ENCODE results near the gene CNTNAP5. TPM values are rescaled to one million over a fixed set of nuclear protein-coding genes. Genes with fewer than 3 reads are reported as not detected.

Gene CNTNAP5
- total RNA-seq (not detected in 2 replicates), polyA plus RNA-seq (not detected in 2 replicates), polyA minus RNA-seq (not detected in 2 replicates)
- total RNA-seq (2013): not detected

- Histone ChIP-seq H3K27me3 (replicated peaks in 1 of 4; ENCODE audit: control extremely low read depth in 1 of 4, control insufficient read depth in 3 of 4, insufficient read depth in 4 of 4, low read length in 3 of 4) (peaks cover 0 to 24% (median 5%) of the 10 kb centered on the region in 4 experiments), H3K9me3 (ENCODE audit: control extremely low read depth in 1 of 3, control insufficient read depth in 2 of 3, insufficient read depth in 1 of 3, low read length in 2 of 3) (peaks cover 0 to 17% (median 0%) of the 10 kb centered on the region in 3 donors), H3K36me3 (replicated peaks in 1 of 2; ENCODE audit: control extremely low read depth in 1 of 2, control insufficient read depth in 1 of 2, extremely low read depth in 1 of 2, insufficient read depth in 2 of 2, low read length in 1 of 2) (no peaks in the 10 kb centered on the region), H3K4me1 (ENCODE audit: control insufficient read depth in 2 of 2, insufficient read depth in 2 of 2, low read length in 2 of 2) (no peaks in the 10 kb centered on the region), H2AFZ (ENCODE audit: insufficient read depth, low read depth, low read length, poor library complexity, severe bottlenecking) (no peak within 1 kb of the TSS), H3K79me2 (ENCODE audit: control insufficient read depth, insufficient read depth, low read length) (no peaks in the 10 kb centered on the region), H3K4me3 (ENCODE audit: control extremely low read depth in 1 of 5, extremely low read depth in 1 of 5, insufficient read depth in 1 of 5, low read depth in 2 of 5, low read length in 4 of 5) (no peak within 1 kb of the TSS), H3K27ac (ENCODE audit: low read length in 2 of 2) (no peak within 1 kb of the TSS), H3K4me2 (replicated peaks; ENCODE audit: low read depth, low read length, poor library complexity, severe bottlenecking) (no peak within 1 kb of the TSS), H4K20me1 (ENCODE audit: control insufficient read depth, insufficient read depth, low read length, poor library complexity, severe bottlenecking) (no peaks in the 10 kb centered on the region), H3K9ac (ENCODE audit: low read length) (no peak within 1 kb of the TSS)
- no peaks in the 10 kb centered on the region for H3K9me3 Mint-ChIP-seq (ENCODE audit: insufficient read depth)
- H3K4me1 Mint-ChIP-seq: no peaks in the 10 kb centered on the region
- H3K27ac Mint-ChIP-seq: no peak within 1 kb of the TSS
- peaks cover 34% of the 10 kb centered on the region for H3K27me3 Mint-ChIP-seq
- ChIA-PET POLR2A (no interaction called here), CTCF (interaction anchor here (1.5 kb wide), 1 partner anchor 17 kb away, joined by 3 read pairs; no protein-coding TSS in a partner anchor)
- no peak for ATAC-seq (ENCODE audit: low read depth)
- H3K4me3 Mint-ChIP-seq: no peak within 1 kb of the TSS
- intact Hi-C loops (cut with micrococcal nuclease): no loop called here
- TF ChIP-seq EZH2 (IDR thresholded peaks at IDR 0.05; ENCODE audit: borderline replicate concordance, insufficient read depth, low read depth, low read length, poor library complexity, severe bottlenecking): no peak
- TF ChIP-seq CTCF (IDR thresholded peaks at IDR 0.05): no peak
- no peak for DNase-seq
- 10% methylated on average over 37 of the region's 37 CpGs for WGBS (ENCODE audit: insufficient coverage)
Observed at GRCh38 chr2:124025171-124025580, at the start of gene CNTNAP5. CNTNAP5 (plus strand) TSS chr2:124025287; CDS start chr2:124025651, 364 bp downstream.

- Mint-ChIP-seq H3K27ac (no peak overlapping the region), H3K4me3 (no peak overlapping the region), H3K9me3 (ENCODE audit: insufficient read depth) (peaks cover under 1% of the 10 kb centered on the region), H3K4me1 (peaks cover 10% of the 10 kb centered on the region), H3K27me3 (no peaks in the 10 kb centered on the region)
- H2AFZ ChIP-seq (ENCODE audit: insufficient read depth, low read depth, low read length, poor library complexity, severe bottlenecking): no peak overlapping the region
- H3K36me3 ChIP-seq (replicated peaks in 1 of 2; ENCODE audit: control extremely low read depth in 1 of 2, control insufficient read depth in 1 of 2, extremely low read depth in 1 of 2, insufficient read depth in 2 of 2, low read length in 1 of 2): no peaks in the 10 kb centered on the region
- H4K20me1 ChIP-seq (ENCODE audit: control insufficient read depth, insufficient read depth, low read length, poor library complexity, severe bottlenecking): no peaks in the 10 kb centered on the region
- peaks cover 2 to 9% (median 4%) of the 10 kb centered on the region in 3 donors for H3K9me3 ChIP-seq (ENCODE audit: control extremely low read depth in 1 of 3, control insufficient read depth in 2 of 3, insufficient read depth in 1 of 3, low read length in 2 of 3)
- no peak overlapping the region for H3K4me2 ChIP-seq (replicated peaks; ENCODE audit: low read depth, low read length, poor library complexity, severe bottlenecking)
- intact Hi-C loops (cut with micrococcal nuclease): no loop called here
- no peak for ATAC-seq (ENCODE audit: low read depth)
- TF ChIP-seq CTCF (IDR thresholded peaks at IDR 0.05) (no peak), EZH2 (IDR thresholded peaks at IDR 0.05; ENCODE audit: borderline replicate concordance, insufficient read depth, low read depth, low read length, poor library complexity, severe bottlenecking) (no peak)
- H3K4me3 ChIP-seq (ENCODE audit: control extremely low read depth in 1 of 5, extremely low read depth in 1 of 5, insufficient read depth in 1 of 5, low read depth in 2 of 5, low read length in 4 of 5): no peak overlapping the region
- CTCF ChIA-PET: interaction anchor here (0.7 kb wide), 1 partner anchor 26 kb away, joined by 3 read pairs; no protein-coding TSS in a partner anchor
- POLR2A ChIA-PET: no interaction called here
- no peaks in the 10 kb centered on the region for H3K79me2 ChIP-seq (ENCODE audit: control insufficient read depth, insufficient read depth, low read length)
- no peak for DNase-seq
- H3K4me1 ChIP-seq (ENCODE audit: control insufficient read depth in 2 of 2, insufficient read depth in 2 of 2, low read length in 2 of 2): peaks cover 0 to 10% of the 10 kb centered on the region in 2 donors
- H3K27me3 ChIP-seq (replicated peaks in 1 of 4; ENCODE audit: control extremely low read depth in 1 of 4, control insufficient read depth in 3 of 4, insufficient read depth in 4 of 4, low read length in 3 of 4): peaks cover 0 to 5% (median 1%) of the 10 kb centered on the region in 4 experiments
- H3K27ac ChIP-seq (ENCODE audit: low read length in 2 of 2): no peak overlapping the region
- H3K9ac ChIP-seq (ENCODE audit: low read length): no peak overlapping the region
- 100% methylated on average over 1 of the region's 4 CpGs for WGBS (ENCODE audit: insufficient coverage)
Observed at GRCh38 chr2:123976054-123976648, 48.9 kb upstream of the CNTNAP5 start.
